Measurements from ENCODE around the gene CDC42SE2.

GRCh38 chr5:131272307-131272706 lies 8.5 kb downstream of the CDC42SE2 start:
- TF ChIP-seq CTCF (IDR thresholded peaks at IDR 0.05) (no peak), NFYB (CRISPR knock-in tag; conservative IDR thresholded peaks at IDR 0.05; ENCODE audit: low read depth) (no peak), JAZF1 (CRISPR knock-in tag; IDR thresholded peaks at IDR 0.05) (no peak), E2F1 (CRISPR knock-in tag; IDR thresholded peaks at IDR 0.05) (no peak), USF2 (CRISPR knock-in tag; IDR thresholded peaks at IDR 0.05) (no peak), SP1 (CRISPR knock-in tag; conservative IDR thresholded peaks at IDR 0.05) (no peak), JUN (CRISPR knock-in tag; IDR thresholded peaks at IDR 0.05) (no peak), SOX15 (CRISPR knock-in tag; IDR thresholded peaks at IDR 0.05) (no peak), ETV6 (CRISPR knock-in tag; IDR thresholded peaks at IDR 0.05) (no peak), FOXP4 (CRISPR knock-in tag; IDR thresholded peaks at IDR 0.05) (no peak)
